ENCODE results near the gene RHOH. TPM values are rescaled to one million over a fixed set of nuclear protein-coding genes. Genes with fewer than 3 reads are reported as not detected.
A peak's percentile ranks its signal among the peaks of the same experiment; 100 is the strongest.

RHOH gene
- total and polyA plus RNA-seq, 10 of the 15 experiments (the other 5 are each of a cell fraction or from before 2014, with no cell fraction given) = 46.5 to 120 (median 57.9) TPM

DNA sequence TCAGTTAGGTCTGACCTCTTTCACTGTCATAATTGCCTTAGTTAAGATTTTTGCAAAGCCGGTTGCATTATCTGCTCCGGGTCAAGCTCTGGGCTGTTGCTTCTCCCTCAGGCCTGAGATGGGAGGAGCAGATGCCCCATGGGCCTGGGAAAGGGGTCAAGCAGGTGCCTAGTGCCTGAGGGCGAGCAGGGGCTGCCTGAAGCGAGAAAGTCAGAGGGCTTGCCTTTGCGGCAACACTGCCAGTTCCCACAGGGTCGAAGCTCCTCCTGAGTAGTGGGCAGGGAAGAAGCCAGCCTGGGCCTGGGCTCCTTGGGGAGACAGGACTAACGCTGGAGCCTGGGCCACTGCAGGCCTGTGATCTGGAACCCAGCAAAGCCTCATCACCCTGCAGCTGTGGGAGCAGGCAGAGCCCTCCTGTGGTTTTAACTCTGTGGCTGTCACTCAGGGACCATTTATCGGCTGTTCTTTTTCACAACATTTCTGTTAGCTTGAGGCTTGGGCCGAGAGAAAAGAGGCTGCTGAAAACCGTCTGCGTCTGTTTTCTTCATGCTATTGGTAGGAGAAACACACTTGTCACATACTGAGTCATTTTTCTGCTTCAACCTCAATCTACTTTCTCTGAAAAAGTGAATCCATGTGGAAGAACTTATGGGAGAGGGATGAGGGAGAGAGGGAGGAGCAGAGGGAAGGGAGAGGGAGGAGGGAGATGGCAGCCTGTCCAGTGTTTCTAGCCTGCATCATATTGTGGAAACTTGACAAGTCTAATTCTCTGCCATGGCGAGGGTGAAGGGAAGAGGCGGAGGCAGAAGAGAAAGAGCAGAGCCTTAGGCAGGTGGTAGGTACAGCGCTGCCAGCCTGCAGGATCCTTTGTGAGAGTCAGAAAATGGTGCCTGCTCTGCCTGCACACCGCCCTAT, 68.4 kb downstream of the RHOH start:
- FAIRE-seq = no peak
- Histone ChIP-seq H3K36me3 (ENCODE audit: control insufficient read depth in 2 of 2, insufficient read depth in 2 of 2, low read length in 1 of 2) (no peaks in the 10 kb centered on the region), H3K27me3 (replicated peaks in 1 of 2; ENCODE audit: control insufficient read depth in 2 of 2, insufficient read depth in 2 of 2, low read length in 1 of 2) (no peaks in the 10 kb centered on the region), H3K4me3 (no peak overlapping the region), H3K9me3 (replicated peaks; ENCODE audit: control insufficient read depth, insufficient read depth, low read length) (no peaks in the 10 kb centered on the region), H3K9ac (ENCODE audit: control insufficient read depth, insufficient read depth, low read length) (no peak overlapping the region), H2AFZ (ENCODE audit: control insufficient read depth, low read depth, low read length) (peak overlapping the region; percentile 7; the same call in 1 of the 2 replicates), H3K4me1 (ENCODE audit: control insufficient read depth, insufficient read depth, low read length) (peaks cover 9% of the 10 kb centered on the region), H3K27ac (ENCODE audit: control insufficient read depth, insufficient read depth) (no peak overlapping the region), H3K4me2 (ENCODE audit: control insufficient read depth, insufficient read depth) (0 out of 2 replicates have a peak overlapping the region, but pooled peaks have one; percentile 52), H3K79me2 (ENCODE audit: control insufficient read depth, insufficient read depth, low read length) (no peaks in the 10 kb centered on the region), H4K20me1 (ENCODE audit: control insufficient read depth, insufficient read depth) (no peaks in the 10 kb centered on the region)
- ChIA-PET SMC1A (ENCODE audit: uncharacterized antibody, unreplicated experiment) (interaction anchor here (0.9 to 1.3 kb wide), 3 partner anchors 8 to 37 kb away, joined by 3 to 6 read pairs (median 3); no protein-coding TSS in a partner anchor), RAD21 (ENCODE audit: unreplicated experiment) (no interaction called here), CTCF (no interaction called here), POLR2A (interaction anchor here (1.2 kb wide), 1 partner anchor 41 kb away, joined by 3 read pairs; no protein-coding TSS in a partner anchor)
- peak; percentile 57 for ATAC-seq
- BruUV-seq (replicated peaks) = no TSS peak
- intact Hi-C loops (cut with micrococcal nuclease; ENCODE audit: unreplicated experiment) (no loop called here), in situ Hi-C loops (cut with MboI) (no loop called here)
- TF ChIP-seq ZSCAN29 (IDR thresholded peaks at IDR 0.05) (no peak), NR2F1 (conservative IDR thresholded peaks at IDR 0.05) (0 out of 2 replicates have a peak, but pooled peaks have one; percentile 17), RUNX3 (IDR thresholded peaks at IDR 0.05; ENCODE audit: low read length) (peak; percentile 68), NFXL1 (IDR thresholded peaks at IDR 0.05; ENCODE audit: borderline replicate concordance) (peak; percentile 88), MTA3 (IDR thresholded peaks at IDR 0.05; ENCODE audit: borderline replicate concordance, low read length) (no peak)
- TF ChIP-seq, protein P1, sequence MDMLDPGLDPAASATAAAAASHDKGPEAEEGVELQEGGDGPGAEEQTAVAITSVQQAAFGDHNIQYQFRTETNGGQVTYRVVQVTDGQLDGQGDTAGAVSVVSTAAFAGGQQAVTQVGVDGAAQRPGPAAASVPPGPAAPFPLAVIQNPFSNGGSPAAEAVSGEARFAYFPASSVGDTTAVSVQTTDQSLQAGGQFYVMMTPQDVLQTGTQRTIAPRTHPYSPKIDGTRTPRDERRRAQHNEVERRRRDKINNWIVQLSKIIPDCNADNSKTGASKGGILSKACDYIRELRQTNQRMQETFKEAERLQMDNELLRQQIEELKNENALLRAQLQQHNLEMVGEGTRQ (IDR thresholded peaks at IDR 0.05; ENCODE audit: borderline replicate concordance, low read depth, low read length) = no peak
- TF ChIP-seq, protein P2, sequence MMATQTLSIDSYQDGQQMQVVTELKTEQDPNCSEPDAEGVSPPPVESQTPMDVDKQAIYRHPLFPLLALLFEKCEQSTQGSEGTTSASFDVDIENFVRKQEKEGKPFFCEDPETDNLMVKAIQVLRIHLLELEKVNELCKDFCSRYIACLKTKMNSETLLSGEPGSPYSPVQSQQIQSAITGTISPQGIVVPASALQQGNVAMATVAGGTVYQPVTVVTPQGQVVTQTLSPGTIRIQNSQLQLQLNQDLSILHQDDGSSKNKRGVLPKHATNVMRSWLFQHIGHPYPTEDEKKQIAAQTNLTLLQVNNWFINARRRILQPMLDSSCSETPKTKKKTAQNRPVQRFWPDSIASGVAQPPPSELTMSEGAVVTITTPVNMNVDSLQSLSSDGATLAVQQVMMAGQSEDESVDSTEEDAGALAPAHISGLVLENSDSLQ (IDR thresholded peaks at IDR 0.05) = peak; percentile 92
- TF ChIP-seq, protein P3, sequence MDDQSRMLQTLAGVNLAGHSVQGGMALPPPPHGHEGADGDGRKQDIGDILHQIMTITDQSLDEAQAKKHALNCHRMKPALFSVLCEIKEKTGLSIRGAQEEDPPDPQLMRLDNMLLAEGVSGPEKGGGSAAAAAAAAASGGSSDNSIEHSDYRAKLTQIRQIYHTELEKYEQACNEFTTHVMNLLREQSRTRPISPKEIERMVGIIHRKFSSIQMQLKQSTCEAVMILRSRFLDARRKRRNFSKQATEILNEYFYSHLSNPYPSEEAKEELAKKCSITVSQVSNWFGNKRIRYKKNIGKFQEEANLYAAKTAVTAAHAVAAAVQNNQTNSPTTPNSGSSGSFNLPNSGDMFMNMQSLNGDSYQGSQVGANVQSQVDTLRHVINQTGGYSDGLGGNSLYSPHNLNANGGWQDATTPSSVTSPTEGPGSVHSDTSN (IDR thresholded peaks at IDR 0.05; ENCODE audit: insufficient replicate concordance, low read depth, low read length) = peak; percentile 78
- 63% methylated on average over 15 of the region's 15 CpGs for WGBS (ENCODE audit: insufficient coverage, insufficient replicate concordance, low lambda C conversion rate, missing lambda C conversion rate)
- no peak for DNase-seq (ENCODE audit: low read depth, low spot score)

Data from GM12878 (cell line).